GOT3 (cell line): Measurements from ENCODE around the gene NOL4L.

Experiments
- DNase-seq: peaks from one replicate; lab custom pipeline; 2025; ENCODE audit warnings: mixed read lengths; lab: John Stamatoyannopoulos, UW

The NOL4L gene

GRCh38 chr20:32585011-32585585, at the start of gene NOL4L:
NOL4L (minus strand) TSS chr20:32585333; CDS start chr20:32584890, 443 bp downstream.
- no peak for DNase-seq

- DNase-seq: no peak
Observed at GRCh38 chr20:32634041-32634805, 49.1 kb upstream of the NOL4L start.

GRCh38 chr20:32632461-32633354, 47.6 kb upstream of the NOL4L start:
- no peak for DNase-seq

GRCh38 chr20:32631933-32632460, 46.9 kb upstream of the NOL4L start:
- DNase-seq: no peak

- no peak for DNase-seq
Observed at GRCh38 chr20:32629813-32630212, 44.7 kb upstream of the NOL4L start.

- DNase-seq: no peak
Observed at GRCh38 chr20:32628960-32629530, 43.9 kb upstream of the NOL4L start.

- DNase-seq: no peak
Observed at GRCh38 chr20:32626859-32627636, 41.9 kb upstream of the NOL4L start.

GRCh38 chr20:32626407-32626806, 41.3 kb upstream of the NOL4L start:
- no peak for DNase-seq

- no peak for DNase-seq
Observed at GRCh38 chr20:32625996-32626395, 40.9 kb upstream of the NOL4L start.

GRCh38 chr20:32624687-32625345, 39.7 kb upstream of the NOL4L start:
- no peak for DNase-seq

- DNase-seq: no peak
Observed at GRCh38 chr20:32623667-32624157, 38.6 kb upstream of the NOL4L start.

GRCh38 chr20:32622585-32623468, 37.7 kb upstream of the NOL4L start:
- DNase-seq: no peak

- DNase-seq: no peak
Observed at GRCh38 chr20:32621891-32622584, 36.9 kb upstream of the NOL4L start.

GRCh38 chr20:32621071-32621890, 36.1 kb upstream of the NOL4L start:
- no peak for DNase-seq

GRCh38 chr20:32619586-32619985, 34.5 kb upstream of the NOL4L start:
- DNase-seq: no peak

- no peak for DNase-seq
Observed at GRCh38 chr20:32614772-32615171, 29.6 kb upstream of the NOL4L start.

- no peak for DNase-seq
Observed at GRCh38 chr20:32614303-32614702, 29.2 kb upstream of the NOL4L start.
